Endothelial cell of umbilical vein (primary cell): Measurements from ENCODE around the gene EPS8L1. TPM values are rescaled to one million over a fixed set of nuclear protein-coding genes. Genes with fewer than 3 reads are reported as not detected.

ENCODE experiments used
- BruUV-seq: library from RNA; stranded (reverse); fragments of 400-500 nt; replicated peaks from 2 replicates; lab custom pipeline; 2021; lab: Mats Ljungman, UMichigan
- CTCF ChIA-PET: fragments of 300-600, 350-600 bp; sonication (Branson Sonifier 250); formaldehyde crosslinking; loops from one replicate; lab custom pipeline; 2021; ENCODE audit warnings: antibody characterized with exemption, inconsistent platforms; lab: Charles Lee
- POLR2A ChIA-PET: fragments of 300-600, 350-600 bp; sonication (Branson Sonifier 250); formaldehyde crosslinking; loops from one replicate; lab custom pipeline; 2021; ENCODE audit warnings: antibody characterized with exemption, inconsistent platforms; lab: Charles Lee
- DNase-seq: peaks from one replicate; pipeline ENCODE4 v3.0.0-alpha.2; 2011; ENCODE audit warnings: low read depth, low spot score
- FAIRE-seq: peaks from 2 replicates; lab custom pipeline; 2011; peaks lifted over from hg19 to GRCh38; lab: Jason Lieb, UNC
- H2AFZ ChIP-seq: 2 replicates; pipeline ENCODE4 v1.6.0; 2012; ENCODE audit warnings: low read depth, low read length, control low read depth, inconsistent platforms
- H3K27ac ChIP-seq: 2 replicates; pipeline ENCODE4 v1.5.1; 2011; ENCODE audit warnings: low read depth, mild to moderate bottlenecking, control low read depth, low read length, moderate library complexity; ENCODE audit not compliant: insufficient read depth
- H3K27me3 ChIP-seq, 2 experiments: 2 replicates each; pipeline versions ENCODE4 v1.6.0 to v1.6.1; 2011; ENCODE audit warnings: low read length in 2 of 2, mixed read lengths in 1 of 2; ENCODE audit not compliant: control insufficient read depth in 2 of 2, insufficient read depth in 2 of 2
- H3K36me3 ChIP-seq, 2 experiments: 2 replicates in 1 of 2; 3 replicates in 1 of 2; pipeline ENCODE4 v1.5.1; 2011; ENCODE audit warnings: low read length in 2 of 2, mild to moderate bottlenecking in 1 of 2, moderate library complexity in 1 of 2; ENCODE audit not compliant: control insufficient read depth in 2 of 2, insufficient read depth in 2 of 2; ENCODE audit errors: extremely low read depth in 1 of 2
- H3K4me1 ChIP-seq: 3 replicates; pipeline ENCODE4 v1.5.1; 2011; ENCODE audit warnings: mild to moderate bottlenecking, low read length; ENCODE audit not compliant: control insufficient read depth, insufficient read depth; ENCODE audit errors: extremely low read depth
- H3K4me2 ChIP-seq: 2 replicates; pipeline ENCODE4 v1.6.1; 2011; ENCODE audit warnings: low read length, control low read depth, mixed read lengths; ENCODE audit not compliant: insufficient read depth
- H3K4me3 ChIP-seq, 3 experiments: fragments of 200-600 bp in 1 of 3; sonication (generic), shearing (Covaris generic) in 1 of 3; replicated peaks in 1 of 3; 2 replicates each; pipeline ENCODE4 v1.5.1; 2011 to 2016; ENCODE audit warnings: control low read depth in 3 of 3, low read length in 3 of 3, mild to moderate bottlenecking in 2 of 3, inconsistent platforms in 1 of 3, low read depth in 1 of 3, moderate library complexity in 1 of 3; ENCODE audit not compliant: insufficient read depth in 1 of 3
- H3K79me2 ChIP-seq: 2 replicates; pipeline ENCODE4 v1.6.0; 2012; ENCODE audit warnings: low read length, inconsistent platforms; ENCODE audit not compliant: control insufficient read depth, insufficient read depth
- H3K9ac ChIP-seq: replicated peaks from 2 replicates; pipeline ENCODE3; 2011; ENCODE audit warnings: low read length, control low read depth; ENCODE audit not compliant: insufficient read depth; ENCODE audit errors: extremely low read depth
- H3K9me1 ChIP-seq: replicated peaks from 3 replicates; pipeline ENCODE4 v1.6.0; 2011; ENCODE audit warnings: mild to moderate bottlenecking, low read length; ENCODE audit not compliant: control insufficient read depth, insufficient read depth; ENCODE audit errors: extremely low read depth
- H3K9me3 ChIP-seq: replicated peaks from 2 replicates; pipeline ENCODE4 v1.5.1; 2012; ENCODE audit warnings: low read length, inconsistent platforms; ENCODE audit not compliant: control insufficient read depth, insufficient read depth
- H4K20me1 ChIP-seq: replicated peaks from 2 replicates; pipeline ENCODE3; 2011; ENCODE audit warnings: mild to moderate bottlenecking, low read length; ENCODE audit not compliant: control insufficient read depth, insufficient read depth; ENCODE audit errors: extremely low read depth
- CTCF ChIP-seq, 2 donors: IDR thresholded peaks; 1 replicate in 1 of 2; 2 replicates in 1 of 2; pipeline ENCODE4 v1.5.1; 2011; ENCODE audit warnings: low read length in 2 of 2, mild to moderate bottlenecking in 2 of 2, moderate library complexity in 2 of 2, control low read depth in 1 of 2, inconsistent platforms in 1 of 2, low read depth in 1 of 2; ENCODE audit not compliant: insufficient read depth in 1 of 2; ENCODE audit errors: extremely low read depth in 1 of 2
- EZH2 ChIP-seq: IDR thresholded peaks from 2 replicates; pipeline ENCODE4 v1.6.1; 2012; ENCODE audit warnings: borderline replicate concordance, low read depth, mild to moderate bottlenecking, moderate library complexity, low read length, inconsistent platforms; ENCODE audit not compliant: severe bottlenecking
- FOS ChIP-seq: IDR thresholded peaks from 2 replicates; pipeline ENCODE4 v1.6.1; 2011; ENCODE audit warnings: mild to moderate bottlenecking, low read length, moderate library complexity, borderline replicate concordance; ENCODE audit not compliant: insufficient read depth
- GATA2 ChIP-seq: IDR thresholded peaks from 2 replicates; pipeline ENCODE4 v1.7.0; 2011; ENCODE audit warnings: low read depth, mild to moderate bottlenecking, moderate library complexity, mixed read lengths, low read length; ENCODE audit not compliant: insufficient read length, insufficient read depth
- JUN ChIP-seq: IDR thresholded peaks from 2 replicates; pipeline ENCODE4 v1.6.1; 2011; ENCODE audit warnings: borderline replicate concordance, low read depth; ENCODE audit not compliant: insufficient read length, insufficient read depth
- MAX ChIP-seq: IDR thresholded peaks from 2 replicates; pipeline ENCODE4 v1.6.1; 2011; ENCODE audit not compliant: insufficient read depth, insufficient read length
- MYC ChIP-seq: IDR thresholded peaks from one replicate; pipeline ENCODE4 v1.6.1; 2011; ENCODE audit warnings: mild to moderate bottlenecking, low read depth, low read length
- POLR2A ChIP-seq: IDR thresholded peaks from 2 replicates; pipeline ENCODE4 v1.6.1; 2012; ENCODE audit warnings: low read depth, mild to moderate bottlenecking, control low read depth, low read length
- POLR2AphosphoS5 ChIP-seq: IDR thresholded peaks from 2 replicates; pipeline ENCODE4 v1.6.1; 2012; ENCODE audit warnings: low read depth, mild to moderate bottlenecking, control low read depth, low read length, moderate library complexity; ENCODE audit not compliant: insufficient read depth
- dilution Hi-C: fragments of 300-500 bp; cut with MboI; formaldehyde crosslinking; loops from one replicate; pipeline ENCODE4 v1.15.0; 2019; ENCODE audit warnings: low sequenced_read_pairs; ENCODE audit not compliant: extremely low pct_ligation_motif_present
- intact Hi-C: fragments of 100-400 bp; cut with micrococcal nuclease; formaldehyde crosslinking; loops from one replicate; pipeline ENCODE4 v1.10.0; 2022
- polyA plus RNA-seq, 4 experiments: library from polyadenylated mRNA; depleted of rRNA in 3 of 4; stranded (reverse) in 3 of 4; unstranded in 1 of 4; fragments of >200 nt; gene quantifications; 2 replicates each; pipeline versions ENCODE4 v1.2.1 to v1.2.3, GENCODE V29; 2011 to 2012; ENCODE audit warnings: missing spikeins in 1 of 4
- total RNA-seq: library from RNA; stranded (reverse); gene quantifications from 2 replicates; pipeline ENCODE4 v1.2.3, GENCODE V29; 2021

The EPS8L1 gene
- total and polyA plus RNA-seq, 2 donors (not counting 3 experiments of a cell fraction or from before 2014, with no cell fraction given) = 15.9 to 28.9 TPM

GRCh38 chr19:55119053-55119452 lies 43.4 kb downstream of the EPS8L1 start:
- Histone ChIP-seq H3K9me3 (no peaks in the 10 kb centered on the region), H3K4me2 (no peak overlapping the region), H3K4me1 (peaks cover 20% of the 10 kb centered on the region), H3K4me3 (no peak overlapping the region), H3K36me3 (no peaks in the 10 kb centered on the region), H3K9ac (no peak overlapping the region), H3K27ac (no peak overlapping the region), H3K79me2 (peaks cover 30% of the 10 kb centered on the region), H3K9me1 (no peaks in the 10 kb centered on the region), H2AFZ (no peak overlapping the region), H3K27me3 (peaks cover 0 to 3% of the 10 kb centered on the region in 2 experiments), H4K20me1 (no peaks in the 10 kb centered on the region)
- TF ChIP-seq MAX (no peak), GATA2 (no peak), CTCF (IDR thresholded peaks at IDR 0.05; ENCODE audit: extremely low read depth in 1 of 2, insufficient read depth in 1 of 2, low read depth in 1 of 2, low read length in 2 of 2) (no peak), FOS (no peak), JUN (no peak), EZH2 (no peak), POLR2AphosphoS5 (no peak), MYC (no peak), POLR2A (no peak)
- POLR2A ChIA-PET = no interaction called here
- intact Hi-C loops = loop anchor here (5.0 kb wide), 1 partner anchor 657 kb away; the partner anchor contains the start of gene LENG9
- CTCF ChIA-PET = interaction anchor here (1.0 to 4.8 kb wide), 2 partner anchors 31 to 42 kb away, joined by 3 to 38 read pairs; no protein-coding TSS in a partner anchor
- DNase-seq (no peak), FAIRE-seq (no peak)
- BruUV-seq = no TSS peak
- dilution Hi-C loops = no loop called here
